Sigmoid colon (tissue), 4 donors: ENCODE measurements around the gene FMNL2.

Experiments used
- CTCF ChIP-seq, 4 experiments: fragments of 450-650 bp in 3 of 4; fragments of 200-600 bp in 1 of 4; IDR thresholded peaks; one replicate each; pipeline ENCODE4 v1.5.1; 2016 to 2019; ENCODE audit warnings: antibody characterized with exemption in 4 of 4, mild to moderate bottlenecking in 3 of 4, moderate library complexity in 2 of 4
- EP300 ChIP-seq, 4 donors: sonication (generic); formaldehyde crosslinking; IDR thresholded peaks; one replicate each; pipeline ENCODE4 v1.6.1; 2017; ENCODE audit warnings: antibody characterized with exemption in 4 of 4
- POLR2A ChIP-seq, 2 donors: fragments of 450-650 bp; IDR thresholded peaks; one replicate each; pipeline ENCODE4 v1.6.1; 2016; ENCODE audit warnings: antibody characterized with exemption in 2 of 2, mild to moderate bottlenecking in 2 of 2, moderate library complexity in 2 of 2
- POLR2AphosphoS5 ChIP-seq, 4 donors: sonication (generic); formaldehyde crosslinking; IDR thresholded peaks; one replicate each; pipeline ENCODE4 v1.6.1; 2017; ENCODE audit warnings: antibody characterized with exemption in 4 of 4

- no peak for TF ChIP-seq CTCF (IDR thresholded peaks at IDR 0.05)
- no peak for TF ChIP-seq POLR2AphosphoS5 (IDR thresholded peaks at IDR 0.05)
- TF ChIP-seq POLR2A (IDR thresholded peaks at IDR 0.05): no peak
- no peak for TF ChIP-seq EP300 (IDR thresholded peaks at IDR 0.05)
These were observed 127.1 kb downstream of the FMNL2 start for GRCh38 chr2:152462120-152462519.
